22Rv1 (cell line): ENCODE results near the gene DBN1.

Experiments used
- H3K27ac ChIP-seq: fragments of 450-650 bp; 2 replicates; pipeline ENCODE4 v1.5.1; 2017
- ZFX ChIP-seq: fragments of 450-650 bp; IDR thresholded peaks from 2 replicates; pipeline ENCODE4 v1.6.1; 2017; ENCODE audit warnings: antibody characterized with exemption, borderline replicate concordance
- TF ChIP-seq, protein P1 (sequence below): fragments of 450-650 bp; IDR thresholded peaks from 2 replicates; pipeline ENCODE4 v1.5.1; 2017; ENCODE audit warnings: mild to moderate bottlenecking

Gene DBN1

DNA sequence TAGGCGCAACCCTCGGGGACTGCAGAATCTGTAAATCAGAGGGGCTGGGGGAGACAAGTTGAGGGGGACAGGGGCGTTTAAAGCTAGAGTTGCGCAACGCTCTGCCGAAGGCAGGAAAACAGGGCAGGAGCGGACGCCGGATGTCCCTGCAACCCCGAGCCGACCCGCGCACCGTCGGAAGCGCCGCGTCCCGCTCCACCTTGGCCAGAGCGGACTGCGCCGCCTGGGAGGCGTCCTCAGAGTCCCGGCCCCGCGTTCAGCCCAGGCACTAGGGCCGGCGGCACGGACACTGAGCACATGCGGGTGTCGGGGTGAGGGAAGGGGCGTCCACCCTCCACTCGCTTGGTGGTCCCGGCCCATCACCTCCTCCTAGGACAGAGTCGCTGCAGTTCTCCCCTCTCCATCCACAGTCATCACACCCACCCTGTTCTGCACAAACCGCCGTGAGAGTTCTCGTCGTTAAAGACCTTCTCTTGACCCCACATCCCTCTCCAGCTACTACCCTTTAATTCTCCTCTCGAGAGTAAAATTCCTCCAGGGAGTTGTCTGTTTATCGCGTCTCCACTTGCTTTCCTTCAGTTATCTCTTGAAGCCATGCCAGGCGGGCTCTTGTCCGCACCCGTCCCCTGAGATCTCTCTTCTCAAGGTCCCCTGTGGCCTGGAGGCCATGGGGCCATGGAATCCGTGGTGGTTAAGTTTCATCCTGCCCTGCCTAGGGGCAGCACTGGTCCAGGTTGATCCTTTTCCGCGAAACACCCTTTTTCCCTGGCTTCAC is 24.8 kb upstream of the DBN1 start:
- TF ChIP-seq, protein P1, sequence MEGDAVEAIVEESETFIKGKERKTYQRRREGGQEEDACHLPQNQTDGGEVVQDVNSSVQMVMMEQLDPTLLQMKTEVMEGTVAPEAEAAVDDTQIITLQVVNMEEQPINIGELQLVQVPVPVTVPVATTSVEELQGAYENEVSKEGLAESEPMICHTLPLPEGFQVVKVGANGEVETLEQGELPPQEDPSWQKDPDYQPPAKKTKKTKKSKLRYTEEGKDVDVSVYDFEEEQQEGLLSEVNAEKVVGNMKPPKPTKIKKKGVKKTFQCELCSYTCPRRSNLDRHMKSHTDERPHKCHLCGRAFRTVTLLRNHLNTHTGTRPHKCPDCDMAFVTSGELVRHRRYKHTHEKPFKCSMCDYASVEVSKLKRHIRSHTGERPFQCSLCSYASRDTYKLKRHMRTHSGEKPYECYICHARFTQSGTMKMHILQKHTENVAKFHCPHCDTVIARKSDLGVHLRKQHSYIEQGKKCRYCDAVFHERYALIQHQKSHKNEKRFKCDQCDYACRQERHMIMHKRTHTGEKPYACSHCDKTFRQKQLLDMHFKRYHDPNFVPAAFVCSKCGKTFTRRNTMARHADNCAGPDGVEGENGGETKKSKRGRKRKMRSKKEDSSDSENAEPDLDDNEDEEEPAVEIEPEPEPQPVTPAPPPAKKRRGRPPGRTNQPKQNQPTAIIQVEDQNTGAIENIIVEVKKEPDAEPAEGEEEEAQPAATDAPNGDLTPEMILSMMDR, result peak; percentile 18
- TF ChIP-seq ZFX, result no peak
- peak overlapping the region; percentile 81 for H3K27ac ChIP-seq

DNA sequence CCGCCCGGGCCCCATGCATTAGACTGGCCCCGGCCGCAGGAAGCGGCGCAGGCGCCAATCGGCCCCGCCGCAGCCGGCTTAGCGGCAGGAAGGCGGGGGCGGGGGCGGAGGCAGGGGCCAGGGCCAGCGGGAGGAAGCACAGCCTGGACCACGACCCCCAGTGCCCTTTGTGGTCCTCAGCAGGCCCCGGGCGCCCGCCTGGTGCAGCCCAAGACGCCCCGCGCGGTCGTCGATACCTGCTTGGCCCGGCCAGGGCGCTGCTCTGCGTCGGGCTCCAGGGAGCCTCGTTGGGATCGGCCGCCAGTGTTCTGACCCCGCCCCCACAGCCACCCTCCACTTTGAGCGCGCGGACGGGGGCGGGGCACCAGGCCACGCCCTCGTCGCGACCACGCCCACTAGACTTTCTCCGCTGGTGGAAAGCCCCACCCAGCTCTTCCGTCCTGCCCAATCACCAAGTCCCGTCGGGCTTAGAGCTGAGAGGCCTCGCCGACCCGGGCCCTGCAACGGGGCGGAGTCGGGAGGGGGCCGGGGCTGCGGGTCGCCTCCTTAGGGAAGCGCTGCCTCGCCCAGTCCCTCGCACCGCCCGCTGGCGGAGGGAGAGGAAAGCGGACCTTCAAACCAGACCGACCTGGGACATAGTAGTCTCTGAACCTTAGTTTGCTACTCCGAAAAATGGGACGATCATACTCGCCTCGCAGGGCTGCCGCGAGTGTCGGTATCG is 24.0 kb upstream of the DBN1 start, which contains the start of gene PDLIM7:
TSS of gene PDLIM7 (minus strand) at position 313 of the 721 bp plus-strand sequence. CDS start 1,092 bp downstream, outside the sequence.
- TF ChIP-seq, protein P1, result peak; percentile 54
- no peak for TF ChIP-seq ZFX
- H3K27ac ChIP-seq, result peak within 1 kb of the TSS; percentile 81

DNA sequence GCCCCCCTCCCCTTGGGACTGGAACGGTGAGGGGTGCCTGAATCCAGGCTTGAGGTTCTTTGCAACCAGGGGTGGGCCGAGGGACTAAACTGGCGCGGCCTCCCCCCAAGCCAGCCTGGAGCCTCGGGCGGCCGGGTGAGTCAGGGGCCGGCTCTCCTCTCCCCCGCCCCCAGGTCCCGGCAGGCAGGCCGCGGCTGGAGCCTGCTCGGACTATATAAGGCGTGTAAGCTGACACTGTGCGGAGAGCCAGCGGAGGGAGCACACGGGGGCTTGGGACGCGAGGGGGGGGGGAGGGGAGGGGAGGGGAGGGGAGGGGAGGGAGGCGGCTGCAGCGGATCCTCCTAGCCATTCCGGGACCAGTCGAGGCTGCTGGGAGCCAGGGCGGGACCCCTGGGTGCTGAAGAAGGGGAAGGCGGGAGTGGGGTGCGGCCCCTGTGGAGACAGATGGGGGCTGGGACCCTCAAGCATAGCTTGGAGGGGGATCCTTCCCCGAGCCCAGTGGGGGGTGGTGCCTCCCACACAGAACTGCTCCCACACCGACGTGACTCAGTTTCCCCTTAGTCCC is 23.4 kb upstream of the DBN1 start:
- H3K27ac ChIP-seq, result peak overlapping the region; percentile 81
- TF ChIP-seq, protein P1, result no peak
- no peak for TF ChIP-seq ZFX

DNA sequence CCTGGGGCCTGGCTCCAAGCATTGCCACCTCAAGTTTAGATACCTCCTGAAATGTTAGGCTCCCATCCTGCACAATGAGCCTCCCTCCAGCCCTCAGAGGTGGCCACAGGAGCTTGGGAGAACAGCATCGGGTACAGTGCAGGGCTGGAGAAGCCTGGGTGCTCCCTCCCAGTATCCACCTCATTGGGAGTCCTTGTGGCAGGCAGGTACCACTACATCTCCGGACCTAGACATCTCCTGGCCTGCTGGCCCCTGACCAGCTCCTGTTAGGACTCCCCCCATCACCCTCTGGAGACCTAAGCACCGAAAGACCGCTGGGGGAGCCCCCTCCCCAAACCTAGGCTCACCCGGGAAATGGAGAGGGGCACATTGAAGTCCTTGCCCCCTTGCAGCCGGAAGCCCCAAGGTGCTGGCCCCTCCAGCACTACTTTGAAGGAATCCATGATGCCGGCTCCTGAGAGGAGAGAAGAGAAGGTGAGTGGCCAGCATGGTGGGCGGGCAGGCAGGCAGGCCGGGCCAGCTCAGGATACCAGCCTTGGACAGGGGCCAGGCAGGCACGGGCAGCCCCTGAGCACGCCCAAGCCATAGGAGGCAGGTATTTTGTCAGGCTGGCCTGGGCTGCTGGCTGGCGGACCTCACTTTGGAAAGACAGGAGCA is 22.8 kb upstream of the DBN1 start:
- peak overlapping the region; percentile 81 for H3K27ac ChIP-seq
- TF ChIP-seq, protein P1, result no peak
- no peak for TF ChIP-seq ZFX

DNA sequence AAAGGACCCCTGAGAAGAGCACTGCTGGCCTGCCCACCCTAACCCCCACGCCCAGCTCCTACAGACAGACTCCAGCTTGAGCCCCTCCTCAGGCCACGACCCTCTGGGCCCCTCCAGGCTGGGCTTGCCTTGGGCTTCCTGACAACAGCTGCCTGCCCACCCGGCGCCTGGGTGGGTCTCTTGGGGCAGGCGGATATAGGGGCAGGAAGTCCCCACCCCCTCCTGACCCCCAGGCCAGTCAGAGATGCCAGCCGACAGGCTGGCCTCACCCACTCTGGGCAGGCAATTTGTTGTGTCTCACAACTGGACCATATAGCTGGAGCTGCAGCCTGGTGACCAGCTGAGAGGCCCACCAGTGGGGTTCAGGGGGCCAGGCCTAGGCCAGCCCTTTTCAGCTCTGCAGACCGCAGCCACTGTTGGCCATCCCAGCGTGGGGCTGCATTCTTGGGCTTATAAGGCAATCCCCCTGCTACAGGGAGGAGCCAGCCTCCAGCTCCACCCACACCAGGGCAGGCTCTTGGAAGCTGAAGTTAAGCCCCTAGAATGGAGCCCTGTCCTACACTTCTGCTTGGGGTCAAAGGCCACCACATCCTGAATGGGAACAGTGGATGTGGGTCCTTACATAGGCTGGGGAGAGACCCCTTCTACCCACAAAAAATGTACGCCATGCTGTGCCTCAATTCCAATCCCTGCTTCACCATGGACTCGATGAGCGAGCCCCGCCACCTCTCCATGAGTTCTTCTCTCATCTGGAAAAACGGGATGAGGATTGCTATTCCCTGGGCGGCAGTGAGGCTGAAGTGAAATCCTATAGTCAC is 22.0 kb upstream of the DBN1 start:
- TF ChIP-seq ZFX, result no peak
- TF ChIP-seq, protein P1, result no peak
- H3K27ac ChIP-seq, result peak overlapping the region; percentile 81

DNA sequence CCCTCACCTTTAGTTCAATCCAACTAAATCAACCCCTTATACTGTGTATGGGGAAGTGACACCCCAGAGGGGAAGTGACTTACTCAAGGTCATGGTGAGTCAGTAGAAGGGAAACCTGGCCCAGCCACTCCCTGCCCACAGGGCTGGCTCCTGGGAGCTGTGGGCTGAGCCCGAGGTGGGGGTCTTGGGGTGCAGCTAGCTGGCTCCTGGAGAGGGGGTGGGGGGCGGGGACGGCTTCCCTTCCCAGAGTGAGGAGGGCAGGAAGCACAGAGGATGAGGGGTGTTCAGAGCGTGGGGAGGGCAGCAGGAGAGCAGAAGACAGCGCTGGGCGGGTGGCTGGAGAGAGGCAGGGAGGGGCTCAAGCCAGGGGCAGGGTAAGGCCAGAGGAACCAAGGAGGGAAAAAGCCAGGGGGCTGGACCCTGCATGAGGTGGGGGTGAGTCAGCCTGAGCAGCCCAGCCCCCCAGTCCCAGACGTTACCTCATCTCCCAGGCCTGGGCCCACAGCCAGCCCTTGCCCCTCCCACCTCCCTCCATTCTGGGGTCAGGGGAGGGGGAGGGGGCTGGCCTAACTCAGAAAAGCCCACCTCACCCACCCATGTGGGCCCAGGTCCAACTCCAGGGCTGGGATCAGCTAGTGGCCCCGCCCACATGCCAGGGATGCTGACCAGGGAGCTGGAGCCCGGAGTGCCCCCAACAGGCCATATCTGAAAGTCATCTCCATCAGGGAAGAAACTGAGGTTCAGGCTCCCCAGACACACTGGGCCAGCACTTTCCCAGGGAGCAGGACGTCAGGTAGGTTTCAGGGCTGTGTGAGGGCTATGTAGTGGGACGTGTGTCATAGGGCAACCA is 21.1 kb upstream of the DBN1 start:
- 0 out of 2 replicates have a peak overlapping the region, but pooled peaks have one; percentile 81 for H3K27ac ChIP-seq
- no peak for TF ChIP-seq ZFX
- TF ChIP-seq, protein P1, result peak; percentile 10; the same call in 1 of the 2 replicates
